ENCODE results near the gene FOXN3.

The FOXN3 gene

GRCh38 chr14:89325299-89325883, 91.6 kb downstream of the FOXN3 start:
- DNase-seq: no peak

DNA sequence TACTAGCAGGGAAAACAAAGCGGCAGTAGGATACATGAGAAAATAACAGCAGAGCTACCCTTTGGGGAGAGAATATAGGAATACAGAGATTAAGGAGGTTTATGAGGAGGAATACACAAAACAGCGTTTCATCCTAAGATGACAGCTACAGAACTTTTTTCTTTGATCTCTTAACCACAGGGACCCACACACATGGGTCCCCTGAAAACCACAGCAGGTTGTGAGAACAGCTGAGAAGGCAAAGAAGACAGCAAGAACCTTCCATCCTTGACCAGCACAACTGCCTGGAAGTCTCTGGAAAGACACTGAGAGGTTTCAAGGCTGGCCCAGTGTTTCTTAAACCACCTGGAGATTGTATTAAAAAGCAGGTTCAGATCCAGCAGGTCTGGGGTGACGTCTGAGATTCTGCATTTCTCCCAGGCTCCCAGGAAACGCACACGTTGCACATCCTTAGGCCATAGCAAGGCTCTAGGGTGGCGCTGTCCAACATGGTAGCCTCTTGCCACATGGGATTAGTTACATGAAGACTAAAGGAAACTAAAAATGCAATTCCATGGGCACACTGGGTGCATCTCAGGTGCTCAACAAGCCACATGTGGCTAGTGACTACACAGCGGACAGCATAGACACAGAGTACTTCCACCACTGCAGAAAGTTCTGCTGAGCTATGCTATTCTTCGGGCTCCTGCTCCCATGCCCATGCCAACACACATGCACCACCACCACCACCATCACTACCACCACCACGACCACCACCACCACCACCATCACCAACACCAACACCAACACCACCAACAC, 92.3 kb downstream of the FOXN3 start:
- no peak for DNase-seq

DNA sequence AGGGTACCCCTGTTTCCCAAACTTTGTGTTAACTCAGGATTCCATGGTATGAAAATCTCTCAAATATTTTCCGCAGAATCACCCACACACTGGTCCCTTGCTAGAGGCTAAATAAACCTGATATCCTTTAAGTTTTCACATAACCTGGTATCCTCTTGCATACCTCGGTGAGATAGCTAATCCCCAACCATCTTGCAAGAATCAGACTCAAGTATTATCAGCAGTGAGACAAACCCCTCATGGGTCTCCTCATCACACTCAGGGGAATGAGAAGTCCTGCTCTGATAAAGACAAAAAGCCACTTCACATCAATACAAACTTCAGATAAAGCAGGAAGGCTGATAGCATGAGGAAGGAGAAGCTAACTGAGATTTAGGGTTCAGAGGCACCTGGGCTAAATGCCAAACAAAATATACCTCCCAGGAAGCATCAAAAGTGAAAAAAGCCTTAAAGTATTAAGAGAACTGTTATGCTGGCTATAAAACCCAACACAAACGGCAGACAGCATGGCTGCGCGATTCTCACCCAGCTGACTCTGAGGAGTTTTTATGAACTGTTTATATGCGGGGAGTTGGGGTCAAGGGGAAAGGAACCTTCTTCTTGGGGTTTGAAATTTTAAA, 96.5 kb downstream of the FOXN3 start:
- DNase-seq: no peak

- DNase-seq: no peak
Observed at GRCh38 chr14:89319687-89320086, 97.3 kb downstream of the FOXN3 start.

GRCh38 chr14:89317051-89317691, 99.9 kb downstream of the FOXN3 start:
- no peak for DNase-seq

DNA sequence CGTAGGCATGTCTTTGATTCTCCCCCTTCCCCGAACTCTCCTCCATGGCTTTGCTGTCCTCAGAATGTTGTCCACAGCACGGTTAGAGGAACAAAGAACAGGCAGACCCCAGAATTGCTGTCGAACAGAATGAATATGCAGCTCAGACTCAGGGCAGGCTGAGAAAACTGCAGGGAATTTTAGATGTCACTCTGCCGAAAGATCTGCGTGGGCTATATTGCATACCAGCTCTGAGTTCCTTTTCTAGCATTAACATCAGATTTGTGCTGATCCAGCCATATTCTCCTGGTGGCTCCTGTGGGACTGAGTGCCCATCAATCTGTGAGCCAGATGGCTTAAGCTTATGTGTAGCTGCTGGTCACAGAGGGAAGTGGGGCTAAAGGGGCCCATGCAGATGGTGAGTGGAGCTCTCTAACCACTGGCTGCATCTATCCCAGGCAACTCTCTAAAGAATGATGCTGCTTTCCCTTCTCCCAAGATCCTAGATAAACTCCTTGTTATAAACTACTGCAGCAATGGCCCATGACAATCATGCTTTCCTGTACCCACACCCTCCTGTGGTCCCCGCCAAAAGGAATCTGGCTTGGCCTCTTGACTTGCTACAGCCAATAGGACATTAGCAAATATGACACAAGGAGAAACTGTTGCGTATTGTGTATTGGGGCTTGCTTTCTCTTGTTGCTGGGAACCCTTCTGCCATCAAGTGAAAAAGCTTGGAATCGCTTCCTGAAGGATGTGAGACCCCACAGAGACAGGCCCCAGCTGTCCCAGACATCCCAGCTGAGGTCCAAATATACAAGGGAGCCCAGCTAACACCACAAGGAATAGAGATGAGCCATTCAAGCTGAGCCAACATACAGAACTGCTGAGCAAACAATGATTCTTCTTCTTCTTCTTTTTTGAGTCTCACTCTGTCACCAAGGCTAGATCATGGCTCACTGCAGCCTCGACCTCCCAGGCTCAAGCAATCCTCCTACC, 101.3 kb downstream of the FOXN3 start:
- no peak for DNase-seq

GRCh38 chr14:89314274-89314673, 102.8 kb downstream of the FOXN3 start:
- DNase-seq: no peak

DNA sequence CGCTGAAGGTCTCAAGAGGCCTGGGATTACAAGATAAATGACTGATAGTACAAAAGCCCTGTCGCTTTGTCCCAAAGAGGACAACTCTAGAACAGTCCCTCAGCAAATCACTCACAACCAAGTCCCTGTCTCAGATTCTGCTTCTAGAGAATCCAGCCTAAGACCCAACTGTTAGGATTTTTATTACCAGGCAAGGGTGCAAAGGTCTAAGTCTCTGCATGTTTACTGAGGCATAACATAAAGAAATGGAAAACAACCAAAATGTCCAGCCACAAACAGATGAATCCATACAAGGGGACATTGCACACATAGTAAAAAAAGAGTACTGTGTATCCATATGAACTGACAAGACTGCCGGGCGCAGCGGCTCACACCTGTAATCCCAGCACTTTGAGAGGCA, 104.1 kb downstream of the FOXN3 start:
- no peak for DNase-seq

GRCh38 chr14:89310211-89310610, 106.8 kb downstream of the FOXN3 start:
- no peak for DNase-seq

GRCh38 chr14:89309670-89310177, 107.3 kb downstream of the FOXN3 start:
- no peak for DNase-seq

GRCh38 chr14:89308232-89308959, 108.6 kb downstream of the FOXN3 start:
- DNase-seq: no peak

DNA sequence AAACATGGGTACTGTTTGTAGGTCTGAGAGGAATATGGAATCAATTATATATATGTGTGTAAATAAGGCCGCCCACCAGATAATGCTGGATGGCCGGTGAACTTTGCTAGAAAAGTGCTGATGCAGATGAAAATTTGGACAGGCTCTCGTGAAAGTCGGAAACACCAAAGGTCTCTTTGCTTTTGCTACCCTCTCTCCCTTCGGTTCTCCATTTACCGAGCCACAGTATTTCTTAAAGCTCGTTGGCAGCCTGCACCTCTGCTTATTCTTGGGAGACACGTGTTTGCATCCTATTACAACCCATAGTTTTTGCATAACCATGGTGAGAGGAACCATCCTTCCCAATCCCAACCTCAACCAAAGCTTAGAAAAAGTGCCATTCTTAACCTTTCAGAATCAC, 109.6 kb downstream of the FOXN3 start:
- DNase-seq: no peak

GRCh38 chr14:89304972-89305703, 111.9 kb downstream of the FOXN3 start:
- no peak for DNase-seq

GRCh38 chr14:89304561-89304960, 112.5 kb downstream of the FOXN3 start:
- DNase-seq: no peak

DNA sequence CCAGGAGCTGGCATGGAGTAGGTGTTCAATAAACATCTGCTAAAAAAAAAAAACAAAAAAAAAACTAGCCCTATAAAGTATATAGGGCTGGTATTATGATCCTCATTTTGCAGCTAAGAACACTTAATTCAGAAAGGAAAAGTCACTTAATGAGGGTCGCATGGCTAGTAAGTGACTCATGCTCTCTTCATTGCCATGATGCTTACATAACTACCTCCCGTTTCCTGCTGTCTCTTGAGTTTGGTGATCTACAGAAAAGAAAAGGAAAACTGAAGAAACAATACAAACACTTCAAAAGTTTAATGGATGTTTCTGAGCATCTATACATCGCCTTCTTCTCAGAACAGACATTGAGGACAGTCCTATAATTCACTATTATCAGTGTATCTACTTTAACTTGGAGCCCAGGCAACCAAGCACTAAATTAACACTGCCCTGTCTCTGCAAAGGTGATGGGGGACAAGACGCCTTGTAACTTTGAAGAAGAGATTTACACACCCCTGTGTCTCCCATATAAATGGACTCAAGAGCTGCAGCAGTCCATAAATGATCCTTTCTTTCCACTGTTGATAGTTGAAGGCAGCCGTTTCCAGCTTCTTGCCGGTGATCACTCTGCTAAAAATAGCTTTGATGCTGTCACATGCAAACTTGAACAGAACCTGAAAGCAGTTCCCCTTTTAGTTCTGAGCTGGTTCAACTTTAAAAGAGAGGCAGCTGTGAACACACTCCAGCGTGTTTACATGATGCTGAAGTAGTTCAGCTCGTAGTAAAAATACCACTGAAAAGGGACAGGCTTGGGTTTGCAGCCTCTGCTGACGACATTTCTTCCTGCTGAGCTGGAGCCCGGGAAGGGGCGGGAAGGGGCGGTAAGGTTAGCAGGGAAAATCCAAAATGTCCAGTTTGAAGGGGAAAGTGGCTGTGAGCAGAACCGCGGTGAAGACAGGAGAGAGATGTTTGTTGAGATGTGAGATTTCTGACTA, 113.3 kb downstream of the FOXN3 start:
- DNase-seq: peak; percentile 29

- DNase-seq: no peak
Observed at GRCh38 chr14:89302396-89302950, 114.6 kb downstream of the FOXN3 start.

- no peak for DNase-seq
Observed at GRCh38 chr14:89299587-89299986, 117.4 kb downstream of the FOXN3 start.

DNA sequence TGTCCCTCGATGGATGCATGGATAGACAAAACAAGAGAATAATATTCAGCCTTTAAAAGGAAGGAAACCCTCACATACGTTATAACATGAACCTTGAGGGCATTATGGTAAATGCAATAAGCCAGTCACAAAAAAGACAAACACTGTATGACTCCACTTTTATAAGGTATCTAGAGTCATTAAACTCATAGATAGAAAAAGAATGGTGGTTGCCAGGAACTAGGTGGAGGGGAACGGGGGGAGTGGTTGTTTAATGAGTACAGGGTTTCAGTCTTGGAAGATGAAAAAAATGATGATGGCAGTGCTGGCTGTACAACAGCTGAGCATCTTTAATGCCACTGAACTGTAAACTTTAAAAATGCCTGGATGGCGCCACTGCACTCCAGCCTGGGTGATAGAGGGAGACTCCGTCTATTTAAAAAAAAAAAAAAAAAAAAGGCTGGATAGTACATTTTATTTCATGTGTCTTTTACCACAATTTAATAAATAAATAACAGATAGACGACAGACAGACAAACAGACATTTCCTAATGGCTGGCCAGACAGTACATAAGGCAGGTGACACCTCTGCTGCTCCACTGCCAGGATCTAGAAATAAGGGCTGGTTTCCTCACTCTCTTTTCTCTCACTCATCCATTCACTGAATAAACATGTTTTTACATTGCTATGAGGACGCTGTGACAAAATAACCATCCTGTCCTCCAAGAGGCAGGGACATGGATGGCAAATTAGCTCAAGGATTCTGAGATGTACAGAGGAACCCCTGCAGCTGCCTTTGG, 118.8 kb downstream of the FOXN3 start:
- DNase-seq: no peak

Data from NCI-H1417 treated with DMSO at 0.1 percent for 48 hours (cell line).